Stimulated activated CD4-positive, alpha-beta T cell treated with anti-CD3 and anti-CD28 coated beads, Interleukin-1b, Interleukin-23, amount 100 ng/mL, for 4 hours (primary cell): ENCODE measurements around the gene BYSL.
A peak's percentile ranks its signal among the peaks of the same experiment; 100 is the strongest.

Experiments used
- DNase-seq, 2 donors: peaks; one replicate each; pipeline ENCODE4 v3.0.0-alpha.2; 2020; ENCODE audit warnings: low read depth in 2 of 2

BYSL gene

DNA sequence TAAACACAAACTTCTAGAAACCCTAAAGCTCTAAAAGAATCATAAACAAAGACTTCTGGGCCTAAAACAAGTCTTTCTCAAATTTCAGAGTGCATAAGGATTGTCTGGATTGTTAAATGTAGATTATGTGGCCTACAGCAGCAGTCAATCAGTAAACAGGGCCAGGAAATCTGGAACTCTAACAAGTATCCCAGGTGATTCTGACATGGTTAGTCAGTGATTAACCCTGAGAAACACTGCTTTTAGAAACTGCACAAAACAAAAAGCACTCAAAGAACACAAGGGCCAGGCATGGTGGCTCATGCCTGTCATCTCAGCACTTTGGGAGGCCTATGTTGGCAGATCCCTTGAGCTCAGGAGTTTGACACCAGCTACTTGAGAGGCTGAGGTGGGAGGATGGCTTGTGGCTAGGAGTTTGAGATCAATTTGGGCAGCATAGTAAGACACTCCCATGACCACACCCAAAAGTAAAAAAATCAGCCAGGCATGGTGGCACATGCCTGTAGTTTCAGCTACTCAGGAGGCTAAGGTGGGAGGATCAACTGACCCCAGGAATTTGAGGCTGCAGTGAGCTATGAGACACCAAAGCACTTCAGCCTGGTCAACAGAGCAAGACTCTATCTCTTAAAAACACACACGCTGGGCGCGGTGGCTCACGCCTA lies 6.3 kb upstream of the BYSL start:
- DNase-seq = no peak

DNA sequence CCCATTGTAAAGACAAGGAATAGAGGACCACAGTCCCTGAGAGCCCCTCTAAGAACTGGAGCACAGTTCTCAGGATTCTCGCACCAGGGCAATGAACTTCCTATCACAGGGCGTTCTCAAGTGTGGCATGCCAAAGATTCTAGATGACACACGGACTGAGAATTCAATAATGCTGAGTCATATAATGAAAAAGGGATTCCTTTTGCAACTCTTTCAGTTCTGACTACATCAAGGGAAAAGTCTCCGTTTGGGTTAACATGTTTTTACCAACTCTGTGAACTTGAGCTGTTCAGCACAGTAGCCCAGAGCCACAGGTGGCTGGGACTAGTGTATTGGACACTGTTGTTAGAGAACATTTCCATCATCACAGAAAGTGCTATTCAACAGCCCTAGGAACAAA lies 3.8 kb upstream of the BYSL start:
- DNase-seq = no peak

DNA sequence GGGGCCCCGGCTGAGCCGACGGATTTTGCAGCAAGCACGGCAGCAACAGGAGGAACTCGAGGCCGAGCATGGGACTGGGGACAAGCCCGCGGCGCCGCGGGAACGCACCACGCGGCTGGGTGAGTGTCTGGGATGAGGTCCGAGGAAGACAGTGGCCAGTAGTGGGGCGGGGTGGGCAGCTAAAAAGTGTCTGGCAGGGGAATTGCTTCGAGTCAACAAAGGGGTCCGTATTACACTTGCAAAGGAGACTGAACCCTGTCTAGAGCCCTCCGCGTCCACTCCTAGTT lies 356 bp downstream of the BYSL start:
- DNase-seq = no peak

DNA sequence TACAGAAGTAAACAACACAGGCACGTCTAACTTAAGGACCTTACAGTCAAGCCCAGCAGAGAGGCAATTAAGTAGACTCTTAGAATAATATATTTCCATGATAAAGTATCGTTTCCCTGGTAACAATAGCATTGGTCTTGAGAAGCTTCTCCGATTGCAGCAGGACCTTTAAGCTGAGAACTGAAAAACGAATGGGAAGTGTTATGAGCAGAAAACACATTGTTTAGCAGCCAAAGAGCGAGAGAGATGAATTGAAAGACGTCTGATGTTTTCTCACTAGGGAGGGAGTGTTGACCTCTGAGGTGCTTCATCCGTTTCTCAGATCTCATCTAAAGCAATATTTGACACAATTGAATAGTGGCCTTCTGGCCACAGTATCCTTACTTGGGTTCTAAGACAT lies 855 bp downstream of the BYSL start:
- DNase-seq = no peak

DNA sequence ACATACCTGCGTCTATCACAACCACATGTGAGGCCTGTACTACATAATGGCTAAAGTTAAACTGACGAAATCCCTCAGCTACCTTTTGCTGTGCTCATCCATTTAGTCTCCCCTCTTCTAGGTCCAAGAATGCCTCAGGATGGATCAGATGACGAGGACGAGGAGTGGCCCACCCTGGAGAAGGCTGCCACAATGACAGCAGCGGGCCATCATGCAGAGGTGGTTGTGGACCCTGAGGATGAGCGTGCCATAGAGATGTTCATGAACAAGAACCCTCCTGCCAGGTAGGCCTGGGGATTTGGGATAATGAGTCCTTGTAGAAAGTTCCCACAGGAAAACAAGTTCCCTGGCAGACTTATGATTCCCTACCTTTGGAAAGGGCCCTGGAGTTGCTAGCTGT lies 6.0 kb downstream of the BYSL start:
- DNase-seq = no peak

DNA sequence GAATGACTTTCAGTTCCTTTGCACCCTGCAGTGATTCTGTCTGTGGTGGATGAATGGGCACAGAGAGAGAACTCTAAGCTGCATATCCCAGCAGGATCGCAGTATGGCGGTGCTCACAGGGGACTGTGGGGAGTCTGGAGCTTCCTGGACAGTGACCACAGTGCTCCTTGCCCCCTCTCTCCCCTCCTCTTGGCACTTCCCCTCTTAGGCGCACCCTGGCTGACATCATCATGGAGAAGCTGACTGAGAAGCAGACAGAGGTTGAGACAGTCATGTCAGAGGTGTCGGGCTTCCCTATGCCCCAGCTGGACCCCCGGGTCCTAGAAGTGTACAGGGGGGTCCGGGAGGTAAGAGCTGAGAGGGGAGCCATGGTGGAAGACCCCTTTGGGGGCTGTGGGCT lies 8.6 kb downstream of the BYSL start:
- no peak for DNase-seq

DNA sequence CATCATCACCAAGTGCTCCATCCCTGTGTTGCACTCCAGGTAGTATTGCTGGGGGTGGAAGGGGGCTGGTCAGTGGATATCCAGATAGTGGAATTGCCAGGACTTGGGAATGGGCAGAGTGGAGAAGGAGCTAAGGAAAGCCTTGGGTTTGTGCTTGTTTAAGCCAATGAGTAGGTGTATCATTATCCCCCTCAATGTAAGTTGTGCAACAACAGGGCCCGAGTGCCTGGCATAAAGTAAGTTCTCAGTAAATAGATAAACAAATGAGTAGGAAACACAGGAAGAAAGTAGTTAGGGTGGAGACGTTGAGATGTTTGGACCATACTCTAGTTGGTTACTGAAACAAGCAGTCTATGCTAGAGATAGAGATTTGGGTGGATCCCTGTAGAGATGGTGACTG lies 10.5 kb downstream of the BYSL start:
- DNase-seq = no peak

DNA sequence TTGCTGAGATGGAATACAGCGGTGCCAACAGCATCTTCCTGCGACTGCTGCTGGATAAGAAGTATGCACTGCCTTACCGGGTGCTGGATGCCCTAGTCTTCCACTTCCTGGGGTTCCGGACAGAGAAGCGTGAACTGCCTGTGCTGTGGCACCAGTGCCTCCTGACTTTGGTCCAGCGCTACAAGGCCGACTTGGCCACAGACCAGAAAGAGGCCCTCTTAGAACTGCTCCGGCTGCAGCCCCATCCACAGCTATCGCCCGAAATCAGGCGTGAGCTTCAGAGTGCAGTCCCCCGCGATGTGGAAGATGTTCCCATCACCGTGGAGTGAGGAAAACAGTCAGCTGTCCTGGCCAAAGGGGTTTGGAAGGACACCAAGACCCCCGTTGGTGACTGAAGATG lies 11.1 kb downstream of the BYSL start:
- DNase-seq = no peak

DNA sequence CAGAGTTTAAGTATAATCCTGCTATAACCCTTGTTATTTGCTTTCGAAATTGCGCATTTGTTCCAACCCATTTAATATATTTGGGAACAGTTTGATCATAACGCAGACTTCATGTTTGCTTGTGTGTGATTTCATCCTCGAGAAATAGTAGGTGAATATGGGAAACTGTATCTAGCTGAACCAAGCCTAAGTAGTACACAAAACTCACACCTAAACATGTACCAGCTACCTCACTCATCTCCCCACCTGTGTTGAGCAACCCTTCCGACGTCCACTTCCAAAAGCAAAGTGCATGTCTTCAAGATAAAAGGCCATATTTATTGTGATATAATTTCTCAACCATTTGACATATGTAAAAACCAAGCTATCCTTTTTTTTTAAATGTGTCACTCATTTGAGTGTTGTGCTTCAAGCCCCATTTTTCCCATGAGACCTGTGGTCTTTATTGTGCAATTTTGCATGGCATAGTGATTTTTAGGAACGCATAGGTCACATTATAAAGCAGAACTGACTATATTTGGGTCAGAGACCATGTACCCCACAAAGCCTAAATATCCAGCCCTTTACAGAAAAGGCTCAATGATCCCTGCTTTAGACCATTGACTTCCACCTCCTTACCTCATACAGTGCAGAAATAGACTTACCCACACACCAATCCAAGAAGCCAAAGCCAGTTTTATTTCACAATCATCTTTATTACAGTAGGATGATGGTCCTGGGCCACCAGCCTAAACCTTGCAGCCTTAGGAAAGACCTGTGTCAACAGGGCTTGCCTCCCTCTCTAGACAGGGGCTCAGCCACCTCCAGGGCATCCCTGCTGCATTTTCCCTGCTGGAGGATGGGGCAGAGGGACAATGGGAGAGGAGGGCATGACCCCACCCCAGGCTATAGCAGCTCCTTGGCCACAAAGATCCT lies 13.2 kb downstream of the BYSL start:
- DNase-seq = no peak

DNA sequence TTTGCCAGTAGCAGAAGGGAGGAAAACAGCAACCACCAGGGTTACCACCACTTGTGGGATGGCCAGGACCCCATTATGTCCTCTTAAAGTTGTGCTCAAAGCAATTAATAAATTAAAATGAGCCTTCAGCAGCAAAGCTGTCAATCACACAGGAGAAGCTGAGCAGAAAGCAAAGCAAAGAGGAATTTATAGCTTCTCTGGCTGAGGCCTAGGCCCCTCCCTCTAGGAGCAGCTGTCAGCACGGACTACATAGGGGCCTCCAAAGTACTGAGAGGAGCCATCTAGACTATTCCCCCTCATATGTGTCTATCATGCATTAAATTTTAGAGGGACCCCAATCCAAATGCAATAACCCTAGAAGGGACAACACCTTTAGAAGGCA lies 13.9 kb downstream of the BYSL start:
- no peak for DNase-seq

DNA sequence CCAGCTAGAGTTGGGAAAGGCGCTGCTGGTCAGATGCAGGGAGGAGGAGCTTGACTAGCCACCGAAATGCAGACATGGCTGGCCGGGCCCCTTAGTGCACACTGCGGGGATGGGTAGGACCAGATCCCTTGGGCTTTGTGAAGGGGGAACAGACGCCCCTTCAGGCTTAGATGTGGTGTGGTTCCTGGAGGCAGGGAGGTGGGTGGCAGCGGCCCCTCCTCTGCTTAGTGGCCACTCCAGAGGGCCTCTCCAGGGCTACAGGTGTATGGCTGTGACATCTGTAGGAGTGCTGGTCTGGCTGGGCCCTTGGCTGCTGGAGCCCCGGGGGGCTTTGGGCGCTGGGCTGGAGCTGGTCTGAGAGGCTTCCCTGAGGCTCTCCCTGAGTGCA lies 14.4 kb downstream of the BYSL start:
- DNase-seq = no peak

DNA sequence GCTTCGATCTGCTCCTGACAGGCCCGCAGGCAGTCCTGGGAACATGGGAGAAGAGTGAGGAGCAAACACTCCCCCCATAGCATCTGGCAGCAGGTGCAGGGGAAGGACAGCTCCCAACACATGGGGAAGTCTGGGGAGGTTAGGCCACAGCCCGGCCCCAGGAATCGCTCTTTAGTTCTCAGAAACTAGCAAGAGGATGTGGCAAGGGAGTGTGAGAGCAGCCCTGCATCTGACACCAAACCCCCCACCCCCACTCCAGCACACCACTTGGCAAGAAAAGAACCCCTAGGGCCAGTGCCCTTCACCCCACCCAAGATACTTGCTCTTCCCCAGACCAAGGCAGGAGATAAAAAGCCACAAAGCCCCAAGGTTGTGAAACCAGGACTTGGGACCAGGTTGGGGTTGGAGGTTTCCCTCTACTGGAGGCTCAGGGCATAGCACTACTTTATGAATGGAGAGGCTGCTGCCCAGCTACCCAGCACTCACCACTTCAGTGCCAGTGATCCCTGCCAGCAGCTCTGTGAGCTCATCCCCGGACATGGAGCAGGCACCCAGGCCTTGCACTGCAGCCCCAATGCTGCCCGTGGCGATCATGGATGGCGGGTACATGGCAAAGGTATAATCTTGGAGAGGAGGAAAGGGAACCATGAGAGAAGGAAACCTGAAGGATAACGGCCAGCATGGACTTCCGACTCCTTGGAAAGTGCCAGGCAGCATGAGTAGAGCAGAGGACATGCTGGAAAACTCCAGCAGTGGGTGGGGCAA lies 15.0 kb downstream of the BYSL start:
- peak in 1 of 2 donors; percentile 50 for DNase-seq

DNA sequence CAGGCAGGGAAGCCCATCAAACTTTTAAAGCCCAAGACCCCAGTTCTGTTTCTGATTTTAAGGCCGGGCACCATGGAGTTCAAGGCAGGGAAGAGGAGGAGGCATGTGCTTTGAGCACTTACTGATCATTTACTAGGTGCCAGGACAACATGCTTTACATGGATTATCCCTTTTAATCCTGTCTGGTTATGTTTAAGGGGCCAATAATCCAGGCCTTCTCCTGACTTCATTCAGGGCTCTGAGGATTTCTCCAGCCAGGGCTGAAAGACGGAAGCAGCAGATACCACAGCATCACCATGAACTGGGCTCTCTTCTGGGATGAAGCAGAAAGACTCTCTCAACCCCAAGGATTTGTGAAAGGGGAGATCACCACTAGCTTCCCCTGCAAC lies 16.2 kb downstream of the BYSL start:
- DNase-seq = no peak

DNA sequence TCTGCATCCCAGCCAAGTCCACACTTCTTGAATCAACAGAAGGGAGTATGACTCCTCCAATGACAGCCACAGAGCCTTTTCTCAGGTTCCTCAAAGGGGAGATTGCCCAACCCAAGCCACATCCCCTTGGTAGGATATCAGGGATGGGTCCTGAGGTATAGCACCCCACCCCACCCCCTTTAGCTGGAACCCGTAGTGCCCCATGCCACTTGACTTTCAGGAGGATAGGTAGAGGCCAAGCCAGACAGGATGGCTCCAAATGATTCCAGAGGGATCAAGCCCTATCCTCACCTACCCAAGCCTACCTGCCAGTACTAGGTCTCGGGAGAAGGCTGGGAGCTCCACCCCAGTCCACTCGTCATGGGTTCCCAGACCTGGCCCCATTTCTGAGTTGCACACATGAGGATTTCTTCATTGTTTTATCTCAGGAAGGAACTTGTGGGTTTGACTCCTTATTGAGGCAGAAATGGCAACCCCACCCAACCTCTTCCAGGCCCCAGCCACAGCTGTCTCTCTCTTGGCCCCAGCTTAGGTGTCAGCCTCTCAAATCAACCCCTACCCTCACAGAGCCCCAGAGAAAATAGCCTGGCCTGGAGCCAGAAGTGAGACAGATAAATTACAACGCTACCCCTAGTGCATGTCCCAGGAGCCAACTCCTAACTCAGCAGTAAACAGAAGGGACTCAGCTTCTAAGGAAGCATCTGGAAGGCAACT lies 16.7 kb downstream of the BYSL start:
- no peak for DNase-seq

DNA sequence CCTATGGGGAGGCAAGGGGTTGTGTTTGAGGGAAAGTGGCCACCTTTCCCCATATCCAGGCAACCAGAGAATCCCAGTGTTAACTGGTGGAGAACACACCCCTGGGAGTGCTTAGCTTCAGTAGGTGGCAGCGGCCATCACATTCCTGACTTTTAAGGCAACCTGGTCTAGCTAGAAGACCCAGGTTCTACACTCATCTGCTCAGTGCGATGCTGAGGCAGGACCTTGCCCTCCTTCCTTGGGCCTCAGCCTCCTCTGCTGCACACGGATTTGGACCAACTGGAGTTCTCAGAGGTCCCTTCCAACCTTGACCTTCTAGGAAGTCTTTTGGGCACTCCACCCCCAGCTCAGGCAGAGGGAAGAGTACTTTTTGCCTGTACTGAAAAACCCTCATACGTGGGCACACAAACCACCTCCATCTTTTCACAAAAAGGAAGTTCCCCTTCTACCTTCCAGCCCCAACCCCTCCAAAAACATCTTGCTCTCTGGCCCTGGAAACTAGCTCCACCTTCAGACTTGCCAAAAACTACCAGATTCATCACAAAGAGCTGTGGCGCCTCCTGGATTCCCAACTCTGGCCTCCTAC lies 17.4 kb downstream of the BYSL start:
- no peak for DNase-seq

DNA sequence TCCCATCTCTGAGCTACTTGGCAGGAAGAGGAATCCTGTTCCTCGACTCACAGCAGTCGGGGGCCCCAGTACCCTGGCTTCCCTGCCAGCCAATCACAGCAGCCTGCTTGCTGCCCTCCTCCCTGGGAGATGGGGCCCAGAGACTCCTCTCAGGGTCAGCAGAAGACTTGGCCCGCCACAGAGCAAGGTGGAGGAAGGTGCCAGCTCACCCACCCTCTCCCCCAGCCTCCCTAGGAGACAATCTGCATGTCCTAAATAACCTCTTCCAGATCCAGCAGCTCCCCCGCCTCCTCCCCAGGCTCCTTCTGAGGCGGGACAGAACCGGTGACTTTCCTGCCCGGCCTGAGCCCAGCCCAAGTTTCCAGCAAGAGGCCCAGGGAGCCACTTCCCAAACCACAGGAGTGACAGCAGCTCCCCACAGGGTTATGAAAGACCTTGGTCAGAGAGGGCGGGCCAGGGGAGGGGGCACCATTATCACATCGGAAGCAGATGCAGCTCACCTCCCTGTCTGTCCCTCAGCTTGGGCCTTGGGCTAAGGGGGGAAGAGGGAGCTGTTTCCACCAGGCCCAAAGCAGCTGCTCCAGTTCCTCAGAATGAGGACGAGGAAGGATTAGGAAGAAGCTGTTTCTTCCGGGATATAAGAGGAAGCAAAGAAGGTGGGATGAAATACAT lies 18.0 kb downstream of the BYSL start:
- no peak for DNase-seq

DNA sequence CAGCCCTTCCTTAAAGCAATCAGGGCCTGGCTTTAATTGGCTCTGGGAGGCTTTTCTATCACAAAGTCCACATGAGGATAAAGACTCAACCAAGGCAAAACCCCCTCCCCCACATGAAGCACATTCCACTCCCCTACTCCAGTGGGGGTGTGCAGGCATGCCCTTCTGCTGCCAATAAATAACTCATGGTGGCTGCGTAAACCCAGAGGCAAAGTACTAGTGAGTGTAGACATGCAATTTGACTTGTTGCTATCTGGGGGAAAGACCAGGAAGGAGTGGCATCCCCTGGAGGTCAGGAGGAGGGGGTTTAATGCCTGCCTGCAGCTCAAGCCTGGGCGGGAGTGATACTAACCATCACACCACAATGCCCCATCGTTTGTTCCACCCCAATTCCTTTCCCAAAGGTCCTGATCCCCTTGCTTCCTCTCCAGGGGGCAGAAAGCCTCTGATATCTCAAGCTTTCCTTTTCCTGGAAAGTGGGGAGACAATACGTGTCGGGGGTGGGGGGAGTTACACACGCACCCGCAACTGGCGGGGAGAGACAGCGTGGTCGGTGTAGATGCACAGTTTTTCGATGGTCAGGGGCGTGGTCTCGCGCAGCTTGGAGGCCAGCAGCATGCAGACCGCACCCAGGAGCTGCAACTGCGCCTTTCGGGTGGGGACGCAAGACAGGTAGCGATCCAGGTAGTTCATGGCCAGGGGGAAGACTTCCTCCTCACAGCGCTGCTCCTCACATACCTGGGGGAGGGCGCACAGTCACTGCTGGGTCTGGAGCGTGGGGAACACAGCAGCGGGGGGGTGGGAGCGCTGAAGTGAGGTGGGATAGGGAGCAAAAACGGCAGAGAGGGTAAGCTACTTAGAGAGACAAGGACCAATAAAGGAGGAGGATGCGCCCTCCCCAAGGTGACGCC lies 18.8 kb downstream of the BYSL start:
- no peak for DNase-seq

DNA sequence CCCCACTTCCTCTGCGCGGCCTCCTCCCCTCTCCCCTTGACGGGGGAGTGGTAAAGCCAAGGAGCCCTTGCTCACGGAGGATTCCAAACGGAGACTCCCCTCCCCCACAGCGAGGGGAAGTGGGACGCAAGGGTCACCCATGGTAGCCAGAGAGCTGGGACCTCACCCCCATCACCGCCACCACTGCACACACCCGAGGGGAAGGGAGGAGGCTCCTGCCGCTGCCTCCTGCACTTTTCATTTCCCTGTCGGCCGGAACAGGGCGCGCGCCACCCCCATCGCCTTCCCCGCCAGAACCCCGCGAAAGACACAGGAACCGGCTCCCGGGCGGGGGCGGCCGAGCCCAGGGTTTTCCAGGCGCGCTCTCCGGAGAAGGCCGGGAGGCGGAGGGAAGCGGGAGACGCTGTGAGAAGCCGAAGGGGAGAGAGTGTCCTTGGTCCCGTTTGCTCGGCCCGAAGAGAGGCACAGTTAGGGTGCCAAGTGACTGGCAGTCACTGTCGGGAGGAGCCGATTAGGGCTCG lies 19.5 kb downstream of the BYSL start:
- DNase-seq = peak in 1 of 2 donors; percentile 49

DNA sequence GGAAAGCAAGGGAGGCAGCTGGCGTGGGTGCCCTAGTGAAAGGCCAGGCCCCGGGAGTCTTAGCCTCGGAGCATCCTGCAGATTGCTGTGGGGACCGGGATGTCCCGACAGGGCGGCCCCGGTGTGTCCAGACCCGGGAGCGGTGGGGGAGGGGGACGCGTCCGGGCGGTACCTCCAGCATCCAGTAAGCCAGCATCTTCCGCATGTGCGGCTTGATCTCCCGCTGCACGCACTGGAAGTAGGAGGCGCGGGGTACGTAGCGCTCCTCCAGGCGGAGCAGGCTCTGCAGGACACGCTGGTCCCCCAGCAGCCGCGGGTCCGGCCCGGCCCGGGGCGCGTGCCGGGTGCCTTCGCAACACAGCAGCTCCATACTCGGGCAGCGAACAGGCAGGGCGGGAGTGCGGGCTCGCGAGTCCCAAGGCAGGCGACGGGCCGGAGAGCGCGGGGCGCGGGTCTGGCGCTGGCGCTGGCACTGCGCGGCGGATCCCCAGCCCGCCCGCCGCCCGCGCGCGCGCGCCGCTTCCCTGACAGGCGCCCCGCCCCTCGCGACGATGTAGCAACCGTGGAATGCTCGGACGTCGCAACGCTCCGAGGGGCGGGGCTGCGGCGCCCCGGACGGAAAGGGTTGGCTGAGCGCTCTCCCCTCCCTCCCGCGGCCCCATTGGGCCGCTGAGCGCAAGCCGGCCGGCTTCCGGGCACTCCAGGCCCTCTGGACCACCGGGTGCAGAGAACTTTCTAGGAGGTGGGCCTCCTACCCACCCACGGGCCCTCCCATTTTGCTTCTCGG lies 20.2 kb downstream of the BYSL start, which contains the start of gene CCND3:
Gene CCND3 (minus strand): TSS at position 529 of the 787 bp plus-strand sequence. CDS start 159 bp downstream, at position 370.
- DNase-seq = peak; percentile 75 to 94
